CD4-positive, alpha-beta T cell (primary cell): ENCODE data around the gene PLA2G15. TPM values are rescaled to one million over a fixed set of nuclear protein-coding genes. Genes with fewer than 3 reads are reported as not detected.
A peak's percentile ranks its signal among the peaks of the same experiment; 100 is the strongest.

Experiments used
- ATAC-seq: fragments of 200-7000 bp; cut with Tn5 transposase; one replicate; pipeline ENCODE4 v1.10.0; 2022; ENCODE audit warnings: mild to moderate bottlenecking; ENCODE audit not compliant: poor library complexity
- CTCF ChIA-PET: fragments of 350-600 bp; sonication (Branson Sonifier 250); formaldehyde crosslinking; loops from one replicate; lab custom pipeline; 2021; ENCODE audit warnings: antibody characterized with exemption, inconsistent platforms; lab: Charles Lee
- POLR2A ChIA-PET: fragments of 350-600 bp; sonication (Branson Sonifier 250); formaldehyde crosslinking; loops from one replicate; lab custom pipeline; 2021; ENCODE audit warnings: antibody characterized with exemption, inconsistent platforms; lab: Charles Lee
- DNase-seq, 14 experiments: peaks; one replicate each; pipeline ENCODE4 v3.0.0-alpha.2; 2013 to 2020; ENCODE audit warnings: mixed read lengths in 2 of 14
- H3K27ac ChIP-seq, 2 donors: one replicate each; pipeline versions ENCODE4 v1.5.1 to v1.7.0; 2013; ENCODE audit warnings: low read length in 2 of 2, low read depth in 1 of 2, mild to moderate bottlenecking in 1 of 2
- H3K27me3 ChIP-seq, 2 experiments: 1 replicate in 1 of 2; 2 replicates in 1 of 2; pipeline versions ENCODE4 v1.6.1 to v1.7.0; 2013; ENCODE audit warnings: low read length in 2 of 2, control low read depth in 1 of 2, mild to moderate bottlenecking in 1 of 2, moderate library complexity in 1 of 2; ENCODE audit not compliant: insufficient read depth in 2 of 2, control insufficient read depth in 1 of 2
- H3K36me3 ChIP-seq: one replicate; pipeline ENCODE4 v1.6.1; 2013; ENCODE audit warnings: low read length, control low read depth; ENCODE audit not compliant: insufficient read depth
- H3K4me1 ChIP-seq: one replicate; pipeline ENCODE4 v1.6.1; 2013; ENCODE audit warnings: low read length, control low read depth; ENCODE audit not compliant: insufficient read depth
- H3K4me3 ChIP-seq: one replicate; pipeline ENCODE4 v1.5.1; 2013; ENCODE audit warnings: mild to moderate bottlenecking, low read length, moderate library complexity
- H3K9me3 ChIP-seq, 2 experiments: 1 replicate in 1 of 2; 2 replicates in 1 of 2; pipeline versions ENCODE4 v1.6.1 to v1.7.0; 2013; ENCODE audit warnings: low read length in 2 of 2, mild to moderate bottlenecking in 2 of 2, control low read depth in 1 of 2, moderate library complexity in 1 of 2; ENCODE audit not compliant: control insufficient read depth in 1 of 2, insufficient read depth in 1 of 2
- H3K27ac Mint-ChIP-seq: one replicate; pipeline ENCODE4 v1.8.0; 2020; ENCODE audit warnings: mixed read lengths
- H3K27me3 Mint-ChIP-seq: one replicate; pipeline ENCODE4 v1.8.0; 2021; ENCODE audit warnings: mixed read lengths
- H3K36me3 Mint-ChIP-seq: one replicate; pipeline ENCODE4 v1.8.0; 2021; ENCODE audit warnings: low read depth, mixed read lengths
- H3K4me1 Mint-ChIP-seq: one replicate; pipeline ENCODE4 v1.8.0; 2021; ENCODE audit warnings: low read depth, mixed read lengths
- H3K4me3 Mint-ChIP-seq: one replicate; pipeline ENCODE4 v1.8.0; 2020; ENCODE audit warnings: mild to moderate bottlenecking, mixed read lengths
- H3K9me3 Mint-ChIP-seq: one replicate; pipeline ENCODE4 v1.8.0; 2020; ENCODE audit warnings: mixed read lengths
- CTCF ChIP-seq: fragments of 200-600 bp; IDR thresholded peaks from one replicate; pipeline ENCODE4 v1.8.0; 2022; ENCODE audit warnings: antibody characterized with exemption, mild to moderate bottlenecking
- intact Hi-C, 2 experiments: fragments of 100-400 bp; cut with DNase I in 1 of 2; cut with micrococcal nuclease in 1 of 2; formaldehyde crosslinking; loops; one replicate each; pipeline versions ENCODE4 v1.15.1 to v1.9.0; 2023 to 2025; cut with DNase I, micrococcal nuclease
- total RNA-seq, 174 experiments: library from RNA in 2 of 174; stranded (reverse) in 2 of 174; gene quantifications; one replicate each; pipeline ENCODE4 v1.2.3 and lab custom pipeline; 2021 to 2026

Gene PLA2G15
- total RNA-seq, 2 experiments from 2014 or later: 4.3 to 4.7 TPM

- Histone ChIP-seq H3K4me3 (no peak overlapping the region), H3K36me3 (peaks cover 48% of the 10 kb centered on the region), H3K4me1 (peaks cover 97% of the 10 kb centered on the region), H3K27ac (peak overlapping the region; percentile 74 to 83), H3K27me3 (no peaks in the 10 kb centered on the region), H3K9me3 (no peaks in the 10 kb centered on the region)
- DNase-seq: no peak
- intact Hi-C loops: no loop called here
- Mint-ChIP-seq H3K27me3 (no peaks in the 10 kb centered on the region), H3K27ac (peak overlapping the region; percentile 87), H3K4me3 (peak overlapping the region; percentile 70), H3K9me3 (no peaks in the 10 kb centered on the region), H3K36me3 (peaks cover 80% of the 10 kb centered on the region), H3K4me1 (peaks cover 89% of the 10 kb centered on the region)
- TF ChIP-seq CTCF: no peak
- ATAC-seq: no peak
- ChIA-PET CTCF (interaction anchor here (1.3 to 23.0 kb wide), 3 partner anchors 17 to 39 kb away, joined by 3 to 278 read pairs (median 14); partner anchors contain the start of gene SLC7A6), POLR2A (interaction anchor here (1.0 to 14.1 kb wide), 7 partner anchors 10 to 61 kb away, joined by 3 to 271 read pairs (median 25); partner anchors contain the start of genes PRMT7, SLC7A6 and SLC7A6OS)
Measured at GRCh38 chr16:68289202-68289601, 44.0 kb downstream of the PLA2G15 start.

- peak; percentile 38 for ATAC-seq
- Mint-ChIP-seq H3K27me3 (no peaks in the 10 kb centered on the region), H3K36me3 (peaks cover 80% of the 10 kb centered on the region), H3K4me3 (peak overlapping the region; percentile 70), H3K27ac (peak overlapping the region; percentile 87), H3K9me3 (no peaks in the 10 kb centered on the region), H3K4me1 (peaks cover 87% of the 10 kb centered on the region)
- Histone ChIP-seq H3K36me3 (peaks cover 54% of the 10 kb centered on the region), H3K4me3 (no peak overlapping the region), H3K27ac (peak overlapping the region; percentile 74 to 83), H3K27me3 (no peaks in the 10 kb centered on the region), H3K9me3 (no peaks in the 10 kb centered on the region), H3K4me1 (peaks cover 93% of the 10 kb centered on the region)
- DNase-seq: peak in 10 of 14 experiments; percentile 27 to 68 (median 40)
- ChIA-PET POLR2A (interaction anchor here (1.0 to 14.1 kb wide), 8 partner anchors 10 to 62 kb away, joined by 3 to 271 read pairs (median 17); partner anchors contain the start of genes PRMT7, SLC7A6 and SLC7A6OS), CTCF (interaction anchor here (0.6 to 23.0 kb wide), 5 partner anchors 8 to 1131 kb away, joined by 3 to 278 read pairs (median 4); partner anchors contain the start of gene SLC7A6)
- no peak for TF ChIP-seq CTCF
- intact Hi-C loops: loop anchor here in 1 of 2 experiments (2.0 kb wide), 1 partner anchor 21 kb away; the partner anchor contains the start of genes PRMT7 and SLC7A6OS
Measured at GRCh38 chr16:68289621-68290329, 44.6 kb downstream of the PLA2G15 start.

- no peak for TF ChIP-seq CTCF
- Histone ChIP-seq H3K9me3 (no peaks in the 10 kb centered on the region), H3K4me3 (no peak overlapping the region), H3K4me1 (peaks cover 87% of the 10 kb centered on the region), H3K36me3 (peaks cover 61% of the 10 kb centered on the region), H3K27ac (peak overlapping the region; percentile 74 to 83), H3K27me3 (no peaks in the 10 kb centered on the region)
- Mint-ChIP-seq H3K36me3 (peaks cover 82% of the 10 kb centered on the region), H3K4me3 (peak overlapping the region; percentile 70), H3K27me3 (no peaks in the 10 kb centered on the region), H3K9me3 (no peaks in the 10 kb centered on the region), H3K27ac (peak overlapping the region; percentile 87), H3K4me1 (peaks cover 80% of the 10 kb centered on the region)
- CTCF ChIA-PET: interaction anchor here (0.6 to 23.0 kb wide), 5 partner anchors 9 to 1131 kb away, joined by 3 to 278 read pairs (median 4); partner anchors contain the start of gene SLC7A6
- intact Hi-C loops: loop anchor here in 1 of 2 experiments (2.0 kb wide), 1 partner anchor 20 kb away; the partner anchor contains the start of genes PRMT7 and SLC7A6OS
- DNase-seq (no peak), ATAC-seq (no peak)
- POLR2A ChIA-PET: interaction anchor here (1.0 to 14.1 kb wide), 10 partner anchors 9 to 62 kb away, joined by 3 to 271 read pairs (median 13); partner anchors contain the start of genes PRMT7, SLC7A6 and SLC7A6OS
Measured at GRCh38 chr16:68290450-68290849, 45.3 kb downstream of the PLA2G15 start.
